HepG2 (cell line): Measurements from ENCODE around the gene CLNS1A. TPM values are rescaled to one million over a fixed set of nuclear protein-coding genes. Genes with fewer than 3 reads are reported as not detected.
"Not testable (repeated sequence)": the region's sequence is repeated elsewhere in the genome, so short reads cannot be mapped to it uniquely, and the experiment has no call there.

Source experiments
- ATAC-seq: fragments of 200-7000 bp; cut with Tn5 transposase; 3 replicates; pipeline ENCODE4 v1.9.1; 2020; ENCODE audit warnings: mild to moderate bottlenecking, moderate library complexity
- BruUV-seq: library from RNA; stranded (reverse); fragments of 400-500 nt; replicated peaks from 2 replicates; lab custom pipeline; 2021; lab: Mats Ljungman, UMichigan
- CTCF ChIA-PET: fragments of 300-600 bp; formaldehyde crosslinking; extraction: SDS; loops from one replicate; lab custom pipeline; 2021; ENCODE audit warnings: low total read pairs, inconsistent platforms, low intra/inter-chr PET ratio; lab: Yijun Ruan, JAX
- POLR2A ChIA-PET: fragments of 350-600 bp; sonication (Branson Sonifier 250); formaldehyde crosslinking; loops from one replicate; lab custom pipeline; 2020; ENCODE audit warnings: antibody characterized with exemption, inconsistent platforms; lab: Yijun Ruan, JAX
- DNase-seq: peaks from one replicate; pipeline ENCODE4 v3.0.0-alpha.2; 2015; ENCODE audit warnings: low spot score
- FAIRE-seq: peaks from 3 replicates; lab custom pipeline; 2011; peaks lifted over from hg19 to GRCh38; lab: Jason Lieb, UNC
- H2AFZ ChIP-seq: one replicate; pipeline ENCODE4 v1.6.1; 2011; ENCODE audit warnings: low read length, inconsistent platforms
- H3K27ac ChIP-seq: fragments of 300-600 bp; 3 replicates; pipeline ENCODE4 v1.8.0; 2011; ENCODE audit warnings: mixed run types, mild to moderate bottlenecking, mixed read lengths, low read length, inconsistent platforms; ENCODE audit not compliant: insufficient read depth; ENCODE audit errors: extremely low read length
- H3K27me3 ChIP-seq, 2 experiments: fragments of 200-600 bp in 1 of 2; 2 replicates in 1 of 2; 3 replicates in 1 of 2; pipeline versions ENCODE4 v1.6.0 to v1.8.0; 2011; ENCODE audit warnings: low read length in 2 of 2, mild to moderate bottlenecking in 2 of 2, moderate library complexity in 2 of 2, inconsistent platforms in 1 of 2; ENCODE audit not compliant: insufficient read depth in 2 of 2, control insufficient read depth in 1 of 2
- H3K36me3 ChIP-seq, 2 experiments: fragments of 200-600 bp in 1 of 2; replicated peaks in 1 of 2; 2 replicates in 1 of 2; 3 replicates in 1 of 2; pipeline versions ENCODE4 v1.5.1 to v1.8.0; 2011; ENCODE audit warnings: low read length in 2 of 2, inconsistent platforms in 1 of 2; ENCODE audit not compliant: insufficient read depth in 2 of 2, control insufficient read depth in 1 of 2
- H3K4me1 ChIP-seq: 2 replicates; pipeline ENCODE4 v1.5.1; 2012; ENCODE audit warnings: low read length, inconsistent platforms; ENCODE audit not compliant: insufficient read depth
- H3K4me2 ChIP-seq: 2 replicates; pipeline ENCODE4 v1.6.0; 2011; ENCODE audit warnings: low read depth, low read length, inconsistent platforms
- H3K4me3 ChIP-seq, 3 experiments: fragments of 200-600 bp in 1 of 3; sonication (generic), shearing (Covaris generic) in 1 of 3; replicated peaks in 1 of 3; 2 replicates each; pipeline ENCODE4 v1.5.1; 2011 to 2016; ENCODE audit warnings: low read length in 3 of 3, inconsistent platforms in 2 of 3, low read depth in 2 of 3, mild to moderate bottlenecking in 2 of 3, control low read depth in 1 of 3, mixed read lengths in 1 of 3; ENCODE audit not compliant: insufficient read depth in 1 of 3
- H3K79me2 ChIP-seq: one replicate; pipeline ENCODE4 v1.6.1; 2011; ENCODE audit warnings: low read length, inconsistent platforms; ENCODE audit not compliant: insufficient read depth
- H3K9ac ChIP-seq: 2 replicates; pipeline ENCODE4 v1.6.0; 2011; ENCODE audit warnings: mild to moderate bottlenecking, low read depth, low read length, inconsistent platforms; ENCODE audit not compliant: insufficient read depth
- H3K9me3 ChIP-seq: 2 replicates; pipeline ENCODE4 v1.5.1; 2012; ENCODE audit warnings: mild to moderate bottlenecking, low read length
- H4K20me1 ChIP-seq: 2 replicates; pipeline ENCODE4 v1.6.0; 2011; ENCODE audit warnings: inconsistent platforms, mild to moderate bottlenecking, low read length, moderate library complexity; ENCODE audit not compliant: insufficient read depth
- ARID2 ChIP-seq: sonication (generic); formaldehyde crosslinking; IDR thresholded peaks from 2 replicates; pipeline ENCODE4 v1.8.1; 2022; ENCODE audit warnings: mild to moderate bottlenecking, missing genetic modification reagents, borderline replicate concordance
- MYNN ChIP-seq: sonication (generic); formaldehyde crosslinking; IDR thresholded peaks from 2 replicates; pipeline ENCODE4 v1.4.0; 2020; ENCODE audit warnings: mild to moderate bottlenecking, low read depth, missing genetic modification reagents
- MZF1 ChIP-seq: sonication (generic); formaldehyde crosslinking; IDR thresholded peaks from 2 replicates; pipeline ENCODE4 v1.8.1; 2023; ENCODE audit warnings: mild to moderate bottlenecking, missing genetic modification reagents, borderline replicate concordance
- NR2F1 ChIP-seq, 2 experiments: fragments of 450-650 bp in 1 of 2; formaldehyde crosslinking in 1 of 2; IDR thresholded peaks; 2 replicates each; pipeline versions ENCODE4 v1.5.0 to v1.6.1; 2016 to 2020; ENCODE audit warnings: mild to moderate bottlenecking in 1 of 2, missing compliant biosample characterization in 1 of 2, missing genetic modification reagents in 1 of 2, moderate library complexity in 1 of 2
- SMC3 ChIP-seq: IDR thresholded peaks from 2 replicates; pipeline ENCODE4 v1.6.1; 2011; ENCODE audit warnings: low read length, improper control_type of control experiment
- TEAD3 ChIP-seq: optimal IDR thresholded peaks from 2 replicates; pipeline ENCODE3; 2016; ENCODE audit warnings: borderline replicate concordance
- TGIF2 ChIP-seq: IDR thresholded peaks from 2 replicates; pipeline ENCODE4 v1.6.1; 2016; ENCODE audit warnings: control low read depth, missing compliant biosample characterization
- XRCC5 ChIP-seq: fragments of 200-400 bp; formaldehyde crosslinking; optimal IDR thresholded peaks from 2 replicates; pipeline ENCODE3; 2017; ENCODE audit warnings: mild to moderate bottlenecking, low read length
- ZBTB33 ChIP-seq: sonication (generic); formaldehyde crosslinking; IDR thresholded peaks from 2 replicates; pipeline ENCODE4 v1.4.0; 2020; ENCODE audit warnings: missing genetic modification reagents
- ZNF12 ChIP-seq: sonication (generic); formaldehyde crosslinking; IDR thresholded peaks from 2 replicates; pipeline ENCODE4 v1.5.0; 2020; ENCODE audit warnings: missing genetic modification reagents
- ZNF292 ChIP-seq: sonication (generic); formaldehyde crosslinking; IDR thresholded peaks from 2 replicates; pipeline ENCODE4 v1.8.1; 2022; ENCODE audit warnings: mild to moderate bottlenecking, low read depth, missing genetic modification reagents, borderline replicate concordance
- ZNF362 ChIP-seq: sonication (generic); formaldehyde crosslinking; IDR thresholded peaks from 2 replicates; pipeline ENCODE4 v1.4.0; 2020; ENCODE audit warnings: missing genetic modification reagents, mild to moderate bottlenecking, borderline replicate concordance
- ZNF383 ChIP-seq: sonication (generic); formaldehyde crosslinking; IDR thresholded peaks from 2 replicates; pipeline ENCODE4 v1.4.0; 2020; ENCODE audit warnings: missing genetic modification reagents, mild to moderate bottlenecking, borderline replicate concordance
- WGBS: methylation state at CpG from one replicate; pipeline ENCODE4 v1.1.6; 2017; ENCODE audit warnings: low lambda C conversion rate; 5-methylcytosine and 5-hydroxymethylcytosine counted together
- in situ Hi-C: cut with HindIII; loops from 2 replicates; pipeline ENCODE4 v1.10.0; 2017; ENCODE audit warnings: low pct_unique_long_range_greater_than_20kb; ENCODE audit not compliant: extremely low pct_ligation_motif_present
- intact Hi-C: fragments of 100-400 bp; cut with micrococcal nuclease; formaldehyde crosslinking; loops from one replicate; pipeline ENCODE4 v1.10.0; 2022; ENCODE audit not compliant: unreplicated experiment
- polyA plus RNA-seq, 8 experiments: library from polyadenylated mRNA; depleted of rRNA in 3 of 8; stranded (reverse) in 7 of 8; unstranded in 1 of 8; fragments of >200 nt; fragmentation: Illumina TruSeq in 4 of 8; extraction: Trizol in 4 of 8; gene quantifications; 2 replicates each; pipeline versions ENCODE4 v1.2.1 to v1.2.3, GENCODE V29; 2011 to 2016; ENCODE audit warnings: low read depth in 4 of 8, missing spikeins in 1 of 8, mixed read lengths in 1 of 8; ENCODE audit not compliant: insufficient read depth in 1 of 8
- total RNA-seq, 5 experiments: library from RNA; depleted of rRNA; stranded (reverse); fragments of >200 nt; fragmentation: Illumina TruSeq; extraction: Trizol; gene quantifications; 2 replicates each; pipeline ENCODE4 v1.2.3, GENCODE V29; 2016; ENCODE audit warnings: low read depth in 1 of 5

CLNS1A gene
- total and polyA plus RNA-seq, 2 of the 13 experiments (the other 11 are each of a cell fraction or from before 2014, with no cell fraction given): 158 to 219 TPM

GRCh38 chr11:77636731-77637344 is 756 bp downstream of the CLNS1A start (continued):
- TF ChIP-seq TGIF2 (peak; percentile 85), SMC3 (no peak), ARID2 (no peak), XRCC5 (no peak), ZNF292 (CRISPR knock-in tag) (no peak), MYNN (no peak), ZNF383 (CRISPR knock-in tag) (no peak), ZNF12 (CRISPR knock-in tag) (no peak), MZF1 (no peak), NR2F1 (CRISPR knock-in tag; IDR thresholded peaks at IDR 0.05) (no peak)

- DNase-seq: not testable (repeated sequence)
Measured at GRCh38 chr11:77633926-77634325, 3.7 kb downstream of the CLNS1A start.

More at GRCh38 chr11:77633926-77634325, 3.7 kb downstream of the CLNS1A start:
- ATAC-seq, H2AFZ ChIP-seq, H3K9ac ChIP-seq, H3K4me3 ChIP-seq, H3K27me3 ChIP-seq, H4K20me1 ChIP-seq, intact Hi-C loops, FAIRE-seq, H3K9me3 ChIP-seq, CTCF ChIA-PET, H3K36me3 ChIP-seq, BruUV-seq, in situ Hi-C loops: not testable (repeated sequence)
- peaks cover 67% of the 10 kb centered on the region for H3K79me2 ChIP-seq
- POLR2A ChIA-PET: interaction anchor here (1.2 to 1.6 kb wide), 4 partner anchors 10 to 361 kb away, joined by 3 to 6 read pairs (median 4); partner anchors contain the start of genes AQP11 and INTS4
- WGBS: 87% methylated on average over 5 of the region's 5 CpGs
- peak overlapping the region; percentile 31 for H3K27ac ChIP-seq
- TF ChIP-seq ZBTB33 (CRISPR knock-in tag) (peak; percentile 92), TEAD3 (CRISPR knock-in tag) (peak; percentile 63), ZNF362 (CRISPR knock-in tag) (0 out of 2 replicates have a peak, but pooled peaks have one; percentile 20)
- 0 out of 2 replicates have a peak overlapping the region, but pooled peaks have one; percentile 12 for H3K4me2 ChIP-seq
- H3K4me1 ChIP-seq: peaks cover 69% of the 10 kb centered on the region
